Stomach smooth muscle (tissue), 2 donors: ENCODE results near the gene ATL3.

ENCODE experiments used
- H3K27ac ChIP-seq: one replicate; pipeline ENCODE4 v1.7.0; 2013; ENCODE audit warnings: mild to moderate bottlenecking, low read length, inconsistent platforms
- H3K27me3 ChIP-seq, 2 donors: one replicate each; pipeline ENCODE4 v1.7.0; 2013; ENCODE audit warnings: low read length in 2 of 2; ENCODE audit not compliant: insufficient read depth in 2 of 2, control insufficient read depth in 1 of 2
- H3K36me3 ChIP-seq, 2 donors: one replicate each; pipeline ENCODE4 v1.7.0; 2013; ENCODE audit warnings: low read length in 2 of 2; ENCODE audit not compliant: control insufficient read depth in 2 of 2, insufficient read depth in 2 of 2
- H3K4me1 ChIP-seq: one replicate; pipeline ENCODE4 v1.7.0; 2013; ENCODE audit warnings: low read length; ENCODE audit not compliant: control insufficient read depth, insufficient read depth
- H3K4me3 ChIP-seq, 2 donors: one replicate each; pipeline ENCODE4 v1.7.0; 2013; ENCODE audit warnings: low read length in 2 of 2
- H3K9ac ChIP-seq, 2 donors: one replicate each; pipeline ENCODE4 v1.7.0; 2013; ENCODE audit warnings: low read length in 2 of 2, mild to moderate bottlenecking in 1 of 2
- H3K9me3 ChIP-seq, 2 donors: one replicate each; pipeline ENCODE4 v1.7.0; 2013; ENCODE audit warnings: low read length in 2 of 2; ENCODE audit not compliant: control insufficient read depth in 2 of 2
- donor health status: healthy.
- donor health status: Pancreatic carcinoma.

ATL3 gene, protein sequence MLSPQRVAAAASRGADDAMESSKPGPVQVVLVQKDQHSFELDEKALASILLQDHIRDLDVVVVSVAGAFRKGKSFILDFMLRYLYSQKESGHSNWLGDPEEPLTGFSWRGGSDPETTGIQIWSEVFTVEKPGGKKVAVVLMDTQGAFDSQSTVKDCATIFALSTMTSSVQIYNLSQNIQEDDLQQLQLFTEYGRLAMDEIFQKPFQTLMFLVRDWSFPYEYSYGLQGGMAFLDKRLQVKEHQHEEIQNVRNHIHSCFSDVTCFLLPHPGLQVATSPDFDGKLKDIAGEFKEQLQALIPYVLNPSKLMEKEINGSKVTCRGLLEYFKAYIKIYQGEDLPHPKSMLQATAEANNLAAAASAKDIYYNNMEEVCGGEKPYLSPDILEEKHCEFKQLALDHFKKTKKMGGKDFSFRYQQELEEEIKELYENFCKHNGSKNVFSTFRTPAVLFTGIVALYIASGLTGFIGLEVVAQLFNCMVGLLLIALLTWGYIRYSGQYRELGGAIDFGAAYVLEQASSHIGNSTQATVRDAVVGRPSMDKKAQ

DNA sequence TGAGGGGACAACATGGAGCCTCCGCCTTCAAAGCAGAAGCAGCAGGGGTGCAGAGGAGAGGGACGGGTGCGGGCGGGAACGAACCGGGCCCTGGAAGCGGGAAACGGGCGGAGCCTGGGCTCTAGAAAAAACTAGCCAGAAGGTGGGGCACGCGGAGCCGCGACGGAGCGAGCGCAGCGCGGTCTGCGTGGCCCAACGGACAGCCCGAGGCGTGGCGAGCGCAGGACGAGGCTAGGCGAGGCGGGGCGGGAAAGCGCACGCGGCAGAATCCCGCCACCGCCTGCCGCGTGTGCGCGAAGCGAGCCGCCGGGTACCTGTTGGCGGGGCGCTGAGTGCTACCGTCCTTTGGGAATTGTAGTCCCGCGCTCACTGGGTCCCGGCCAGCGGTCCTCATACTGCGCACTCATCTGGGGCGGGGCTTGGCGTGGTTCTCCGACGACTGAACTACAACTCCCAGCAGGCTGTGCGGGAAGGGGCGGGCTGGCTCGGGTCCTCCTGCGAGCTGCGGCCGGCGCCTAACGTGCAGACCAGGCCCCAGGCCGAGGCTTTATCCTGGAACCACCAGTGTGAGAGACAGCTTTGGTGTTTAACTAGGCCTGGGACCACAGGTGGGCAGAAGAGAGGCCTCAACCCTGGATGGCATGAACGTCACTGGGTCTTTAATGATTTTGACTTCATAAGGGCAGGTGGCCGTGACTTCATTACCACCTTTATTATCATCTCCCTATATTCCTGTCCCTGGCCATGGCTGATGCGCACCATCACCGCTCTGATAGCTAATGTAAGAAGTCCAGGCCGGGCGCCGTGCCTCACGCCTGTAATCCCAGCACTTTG lies at the start of gene ATL3:
Gene ATL3, minus strand, starts transcription at position 55 of the 834 bp plus-strand sequence. Its CDS starts 41 bp downstream, at position 14.
- peak within 1 kb of the TSS; percentile 87 for H3K27ac ChIP-seq
- peak within 1 kb of the TSS; percentile 85 to 87 for H3K4me3 ChIP-seq
- peaks cover 27% of the 10 kb centered on the region for H3K4me1 ChIP-seq
- no peaks in the 10 kb centered on the region for H3K36me3 ChIP-seq
- no peaks in the 10 kb centered on the region for H3K27me3 ChIP-seq
- no peaks in the 10 kb centered on the region for H3K9me3 ChIP-seq
- H3K9ac ChIP-seq, result peak within 1 kb of the TSS; percentile 58 to 80

DNA sequence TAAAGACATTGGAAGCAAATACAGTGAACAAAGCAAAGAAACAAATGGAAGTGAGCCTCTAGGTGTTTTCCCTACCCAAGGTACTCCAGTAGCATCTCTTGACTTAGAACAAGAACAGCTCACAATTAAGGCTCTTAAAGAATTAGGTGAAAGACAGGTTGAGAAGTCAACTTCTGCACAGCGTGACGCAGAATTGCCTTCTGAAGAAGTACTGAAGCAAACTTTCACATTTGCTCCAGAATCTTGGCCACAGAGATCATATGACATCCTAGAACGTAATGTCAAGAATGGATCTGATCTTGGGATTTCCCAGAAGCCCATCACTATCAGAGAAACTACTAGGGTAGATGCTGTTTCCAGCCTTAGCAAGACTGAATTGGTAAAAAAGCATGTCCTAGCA lies 49.4 kb upstream of the ATL3 start:
- no peaks in the 10 kb centered on the region for H3K9me3 ChIP-seq
- H3K36me3 ChIP-seq, result peaks cover 0 to 4% of the 10 kb centered on the region in 2 donors
- H3K9ac ChIP-seq, result no peak overlapping the region
- no peak overlapping the region for H3K4me3 ChIP-seq
- H3K27ac ChIP-seq, result no peak overlapping the region
- H3K27me3 ChIP-seq, result no peaks in the 10 kb centered on the region
- no peaks in the 10 kb centered on the region for H3K4me1 ChIP-seq

DNA sequence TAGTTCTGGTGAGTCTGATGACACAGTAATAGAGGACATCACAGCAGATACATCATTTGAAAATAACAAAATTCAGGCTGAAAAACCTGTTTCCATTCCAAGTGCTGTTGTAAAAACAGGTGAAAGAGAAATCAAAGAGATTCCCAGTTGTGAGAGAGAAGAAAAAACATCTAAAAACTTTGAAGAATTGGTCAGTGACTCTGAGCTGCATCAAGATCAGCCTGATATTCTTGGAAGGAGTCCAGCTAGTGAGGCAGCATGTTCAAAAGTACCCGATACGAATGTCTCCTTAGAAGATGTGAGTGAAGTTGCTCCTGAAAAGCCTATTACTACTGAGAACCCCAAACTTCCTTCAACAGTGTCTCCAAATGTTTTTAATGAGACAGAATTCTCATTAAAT lies 48.8 kb upstream of the ATL3 start:
- Histone ChIP-seq H3K9me3 (no peaks in the 10 kb centered on the region), H3K27ac (no peak overlapping the region), H3K4me1 (no peaks in the 10 kb centered on the region), H3K36me3 (peaks cover 0 to 4% of the 10 kb centered on the region in 2 donors), H3K9ac (no peak overlapping the region), H3K27me3 (no peaks in the 10 kb centered on the region), H3K4me3 (no peak overlapping the region)

DNA sequence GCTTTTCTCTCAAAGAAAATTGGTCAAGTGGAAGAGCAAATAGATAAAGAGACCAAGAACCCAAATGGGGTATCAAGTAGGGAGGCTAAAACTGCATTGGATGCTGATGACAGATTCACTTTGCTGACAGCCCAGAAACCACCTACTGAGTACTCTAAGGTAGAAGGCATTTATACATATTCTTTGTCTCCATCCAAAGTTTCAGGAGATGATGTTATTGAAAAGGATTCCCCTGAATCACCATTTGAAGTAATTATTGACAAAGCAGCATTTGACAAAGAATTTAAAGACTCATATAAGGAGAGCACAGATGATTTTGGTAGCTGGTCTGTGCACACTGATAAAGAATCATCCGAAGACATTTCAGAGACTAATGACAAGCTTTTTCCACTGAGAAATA lies 47.8 kb upstream of the ATL3 start:
- Histone ChIP-seq H3K4me1 (no peaks in the 10 kb centered on the region), H3K27ac (no peak overlapping the region), H3K36me3 (peaks cover 0 to 4% of the 10 kb centered on the region in 2 donors), H3K9me3 (no peaks in the 10 kb centered on the region), H3K27me3 (no peaks in the 10 kb centered on the region), H3K4me3 (no peak overlapping the region), H3K9ac (no peak overlapping the region)

DNA sequence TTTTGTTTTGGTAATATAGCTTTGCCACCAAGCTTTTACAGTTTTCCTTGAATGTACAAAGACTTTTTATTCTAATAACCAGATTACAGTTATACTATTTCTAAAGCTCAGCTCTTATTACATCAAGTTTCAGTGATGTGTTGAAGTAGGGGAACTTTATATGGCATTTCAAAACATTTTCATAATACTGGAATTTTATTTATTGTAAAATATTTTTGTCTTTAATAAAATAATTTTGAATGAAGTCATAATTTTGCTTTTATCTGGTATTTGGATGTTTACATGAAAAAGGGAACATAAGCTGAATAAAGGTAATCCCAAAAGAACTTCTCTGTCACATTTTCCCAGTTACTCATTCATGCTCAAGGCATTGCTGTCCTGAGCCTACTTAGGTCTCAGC lies 44.9 kb upstream of the ATL3 start:
- no peaks in the 10 kb centered on the region for H3K9me3 ChIP-seq
- H3K9ac ChIP-seq, result no peak overlapping the region
- peaks cover 0 to 4% of the 10 kb centered on the region in 2 donors for H3K36me3 ChIP-seq
- no peaks in the 10 kb centered on the region for H3K27me3 ChIP-seq
- H3K27ac ChIP-seq, result no peak overlapping the region
- no peak overlapping the region for H3K4me3 ChIP-seq
- H3K4me1 ChIP-seq, result no peaks in the 10 kb centered on the region

DNA sequence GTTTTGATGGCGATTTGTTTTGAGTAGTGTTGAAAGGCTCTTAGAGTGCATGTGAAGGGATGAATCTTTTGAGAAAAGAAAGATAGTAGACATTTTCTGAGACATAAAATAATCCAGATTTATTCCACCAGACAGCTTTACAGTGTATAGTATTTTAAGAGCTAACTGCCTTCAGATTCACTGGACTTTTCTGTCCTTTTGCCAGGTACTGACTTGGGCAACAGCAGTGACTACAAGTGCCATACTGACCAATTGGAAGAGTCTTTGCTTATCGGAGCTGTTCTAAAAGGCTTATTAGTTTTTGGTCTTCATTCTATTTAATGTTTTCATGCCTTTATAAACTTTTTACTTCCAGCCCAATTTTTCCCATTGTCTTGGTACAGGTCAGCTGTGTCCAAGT lies 42.6 kb upstream of the ATL3 start:
- no peak overlapping the region for H3K4me3 ChIP-seq
- no peaks in the 10 kb centered on the region for H3K9me3 ChIP-seq
- H3K4me1 ChIP-seq, result no peaks in the 10 kb centered on the region
- H3K27ac ChIP-seq, result no peak overlapping the region
- H3K27me3 ChIP-seq, result no peaks in the 10 kb centered on the region
- H3K36me3 ChIP-seq, result no peaks in the 10 kb centered on the region
- no peak overlapping the region for H3K9ac ChIP-seq

DNA sequence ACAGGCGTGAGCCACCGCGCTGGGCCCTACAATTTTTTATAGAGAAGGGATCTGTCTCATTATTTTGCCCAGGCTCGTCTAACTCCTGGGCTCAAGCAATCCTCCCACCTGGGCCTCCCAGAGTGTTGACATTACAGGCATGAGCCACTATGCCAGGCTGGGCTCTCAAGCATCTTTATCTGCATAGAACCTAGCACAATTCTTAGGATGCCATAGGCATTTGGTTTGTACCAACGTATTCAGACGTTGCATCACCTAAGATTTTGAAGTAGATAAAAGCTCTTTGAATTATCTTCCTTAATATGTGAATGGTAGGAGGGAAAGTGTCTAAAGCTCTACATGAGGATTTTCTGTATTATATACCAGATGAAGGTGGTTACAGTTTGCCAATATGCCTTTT lies 40.7 kb upstream of the ATL3 start:
- no peak overlapping the region for H3K9ac ChIP-seq
- no peaks in the 10 kb centered on the region for H3K27me3 ChIP-seq
- no peak overlapping the region for H3K4me3 ChIP-seq
- H3K9me3 ChIP-seq, result no peaks in the 10 kb centered on the region
- no peaks in the 10 kb centered on the region for H3K4me1 ChIP-seq
- H3K36me3 ChIP-seq, result no peaks in the 10 kb centered on the region
- no peak overlapping the region for H3K27ac ChIP-seq

DNA sequence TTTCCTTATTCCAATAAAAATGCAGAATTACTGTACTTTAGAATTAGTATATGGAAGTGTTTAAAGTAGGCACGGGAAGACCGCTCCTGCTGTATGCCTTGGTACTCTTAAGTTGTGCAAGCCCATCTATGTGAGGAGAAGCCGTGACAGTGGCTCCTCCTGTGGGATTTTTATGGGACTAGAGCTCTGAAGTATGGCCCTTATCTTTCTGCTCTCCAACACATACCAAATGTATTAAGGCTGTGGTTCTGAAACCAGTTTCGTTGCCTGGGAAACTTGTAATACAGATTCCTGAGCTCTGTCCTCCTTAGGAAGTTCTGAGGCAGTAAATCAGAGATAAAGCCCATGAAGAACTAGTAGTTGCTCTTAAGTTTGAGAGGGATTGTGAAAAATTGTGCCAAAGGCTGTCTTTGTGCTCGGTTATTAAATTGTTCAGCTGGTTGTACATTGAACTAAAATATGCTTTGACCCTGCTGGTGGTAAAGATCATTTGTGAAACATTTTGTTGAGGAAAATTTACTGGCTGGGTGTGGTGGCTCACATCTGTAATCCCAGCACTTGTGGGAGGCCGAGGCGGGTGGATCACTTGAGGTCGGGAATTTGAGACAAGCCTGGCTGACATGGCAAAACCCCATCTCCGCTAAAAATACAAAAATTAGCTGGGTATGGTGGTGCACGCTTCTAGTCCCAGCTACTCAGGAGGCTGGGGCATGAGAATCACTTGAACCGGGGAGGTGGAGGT lies 39.5 kb upstream of the ATL3 start:
- H3K4me1 ChIP-seq, result no peaks in the 10 kb centered on the region
- no peaks in the 10 kb centered on the region for H3K9me3 ChIP-seq
- no peak overlapping the region for H3K27ac ChIP-seq
- H3K36me3 ChIP-seq, result no peaks in the 10 kb centered on the region
- H3K27me3 ChIP-seq, result no peaks in the 10 kb centered on the region
- H3K9ac ChIP-seq, result no peak overlapping the region
- H3K4me3 ChIP-seq, result no peak overlapping the region

DNA sequence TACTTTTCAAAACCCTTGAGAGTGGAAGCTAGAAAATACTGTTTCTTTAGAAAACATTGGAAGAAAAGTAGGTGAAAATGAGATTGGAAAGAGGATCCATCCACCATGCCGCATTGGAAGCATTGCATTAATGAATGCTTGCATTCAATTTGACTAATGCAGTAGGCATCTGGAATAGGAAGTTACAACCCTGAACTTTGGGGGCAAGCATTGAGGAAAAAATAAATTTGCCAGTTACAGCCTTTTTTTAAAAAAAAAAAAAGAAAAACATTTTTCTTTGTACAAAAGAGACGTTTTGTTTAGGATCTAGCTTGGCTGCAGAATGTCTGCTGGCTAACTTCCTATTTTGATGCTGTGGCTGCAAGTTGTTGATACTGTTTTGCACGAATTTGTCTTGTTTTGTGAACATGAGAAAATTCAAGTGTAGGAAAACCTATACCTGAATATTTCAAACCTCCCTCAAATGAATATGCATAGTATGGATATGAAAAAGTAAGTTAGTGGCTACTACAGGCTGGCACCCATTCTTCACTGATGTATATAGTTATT lies 38.2 kb upstream of the ATL3 start:
- no peaks in the 10 kb centered on the region for H3K36me3 ChIP-seq
- peaks cover 2% of the 10 kb centered on the region for H3K4me1 ChIP-seq
- no peak overlapping the region for H3K9ac ChIP-seq
- H3K4me3 ChIP-seq, result no peak overlapping the region
- H3K9me3 ChIP-seq, result no peaks in the 10 kb centered on the region
- H3K27me3 ChIP-seq, result no peaks in the 10 kb centered on the region
- no peak overlapping the region for H3K27ac ChIP-seq

DNA sequence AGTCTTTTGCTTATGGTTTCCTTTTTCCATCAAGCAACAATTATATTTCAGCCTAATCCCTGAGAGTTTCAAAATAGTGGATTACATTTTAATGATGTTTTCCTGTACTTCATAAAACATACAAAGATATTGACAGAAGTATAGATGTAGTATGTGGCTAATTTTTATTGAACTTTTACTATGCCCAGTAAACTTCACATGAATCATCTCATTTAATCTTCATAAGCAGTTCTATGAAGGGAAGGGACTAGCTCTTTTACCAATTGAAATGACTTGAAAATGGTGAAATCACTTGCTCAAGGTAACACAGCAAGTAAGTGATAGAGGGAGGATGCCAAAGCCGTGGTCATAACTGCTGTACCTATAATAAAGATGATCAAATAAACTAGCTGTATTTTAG lies 37.6 kb upstream of the ATL3 start:
- no peak overlapping the region for H3K4me3 ChIP-seq
- H3K9me3 ChIP-seq, result no peaks in the 10 kb centered on the region
- no peaks in the 10 kb centered on the region for H3K36me3 ChIP-seq
- H3K4me1 ChIP-seq, result peaks cover 2% of the 10 kb centered on the region
- H3K27me3 ChIP-seq, result no peaks in the 10 kb centered on the region
- H3K9ac ChIP-seq, result no peak overlapping the region
- H3K27ac ChIP-seq, result no peak overlapping the region
